ENCODE results near the gene FIG4.

The FIG4 gene

DNA sequence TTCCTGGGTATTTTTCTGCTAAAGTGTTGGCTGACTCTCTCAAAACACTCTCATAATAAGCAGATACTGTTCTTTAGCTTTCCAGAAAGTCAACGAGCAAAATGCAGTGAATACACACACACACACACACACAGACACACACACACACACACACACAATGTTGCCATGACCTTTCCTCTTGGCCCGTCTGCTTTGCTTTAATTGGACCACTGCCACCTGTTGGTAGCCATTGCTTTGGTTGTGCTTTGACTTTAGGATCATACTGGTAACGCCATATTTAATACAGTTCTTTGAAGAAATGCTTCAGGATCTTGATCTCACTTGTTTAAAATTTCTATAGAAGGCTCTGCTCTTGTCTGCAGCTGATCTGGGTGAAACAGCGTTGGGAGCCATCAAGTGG is 4.4 kb downstream of the FIG4 start:
- no peaks in the 10 kb centered on the region for H3K27me3 ChIP-seq (ENCODE audit: low read length)
- H3K27ac ChIP-seq (ENCODE audit: low read depth, low read length): no peak overlapping the region
- no peak overlapping the region for H3K4me2 ChIP-seq (ENCODE audit: low read depth, low read length, poor library complexity, severe bottlenecking)
- no peaks in the 10 kb centered on the region for H3K9me3 ChIP-seq (ENCODE audit: insufficient read depth, low read length)
- H2AFZ ChIP-seq (ENCODE audit: low read depth, low read length, severe bottlenecking): no peak overlapping the region
- no peak overlapping the region for H3K9ac ChIP-seq (ENCODE audit: low read length)
- H4K20me1 ChIP-seq (ENCODE audit: low read depth, low read length): no peaks in the 10 kb centered on the region
- no peaks in the 10 kb centered on the region for H3K36me3 ChIP-seq (ENCODE audit: low read length)
- TF ChIP-seq CTCF (IDR thresholded peaks at IDR 0.05; ENCODE audit: insufficient read depth, low read length, poor library complexity, severe bottlenecking) (no peak), EZH2phosphoT487 (conservative IDR thresholded peaks at IDR 0.05; ENCODE audit: low read length) (no peak)
- no peaks in the 10 kb centered on the region for H3K79me2 ChIP-seq (ENCODE audit: insufficient read depth, low read length)
- peaks cover 9% of the 10 kb centered on the region; the same call in 1 of the 2 replicates for H3F3A ChIP-seq (ENCODE audit: insufficient read depth)
- H3K4me3 ChIP-seq (ENCODE audit: insufficient read depth, low read length, poor library complexity, severe bottlenecking): no peak overlapping the region
- H3K9me2 ChIP-seq (replicated peaks; ENCODE audit: insufficient read depth, low read length): no peaks in the 10 kb centered on the region

- Histone ChIP-seq H3F3A (ENCODE audit: insufficient read depth) (peaks cover 9% of the 10 kb centered on the region; the same call in 1 of the 2 replicates), H4K20me1 (ENCODE audit: low read depth, low read length) (no peaks in the 10 kb centered on the region), H3K27ac (ENCODE audit: low read depth, low read length) (no peak overlapping the region), H2AFZ (ENCODE audit: low read depth, low read length, severe bottlenecking) (no peak overlapping the region), H3K79me2 (ENCODE audit: insufficient read depth, low read length) (no peaks in the 10 kb centered on the region), H3K4me3 (ENCODE audit: insufficient read depth, low read length, poor library complexity, severe bottlenecking) (no peak overlapping the region), H3K9me2 (replicated peaks; ENCODE audit: insufficient read depth, low read length) (no peaks in the 10 kb centered on the region), H3K9me3 (ENCODE audit: insufficient read depth, low read length) (no peaks in the 10 kb centered on the region), H3K36me3 (ENCODE audit: low read length) (no peaks in the 10 kb centered on the region), H3K27me3 (ENCODE audit: low read length) (no peaks in the 10 kb centered on the region), H3K4me2 (ENCODE audit: low read depth, low read length, poor library complexity, severe bottlenecking) (no peak overlapping the region), H3K9ac (ENCODE audit: low read length) (no peak overlapping the region)
- TF ChIP-seq EZH2phosphoT487 (conservative IDR thresholded peaks at IDR 0.05; ENCODE audit: low read length) (no peak), CTCF (IDR thresholded peaks at IDR 0.05; ENCODE audit: insufficient read depth, low read length, poor library complexity, severe bottlenecking) (no peak)
These were observed 5.3 kb downstream of the FIG4 start for GRCh38 chr6:109696355-109696754.

DNA sequence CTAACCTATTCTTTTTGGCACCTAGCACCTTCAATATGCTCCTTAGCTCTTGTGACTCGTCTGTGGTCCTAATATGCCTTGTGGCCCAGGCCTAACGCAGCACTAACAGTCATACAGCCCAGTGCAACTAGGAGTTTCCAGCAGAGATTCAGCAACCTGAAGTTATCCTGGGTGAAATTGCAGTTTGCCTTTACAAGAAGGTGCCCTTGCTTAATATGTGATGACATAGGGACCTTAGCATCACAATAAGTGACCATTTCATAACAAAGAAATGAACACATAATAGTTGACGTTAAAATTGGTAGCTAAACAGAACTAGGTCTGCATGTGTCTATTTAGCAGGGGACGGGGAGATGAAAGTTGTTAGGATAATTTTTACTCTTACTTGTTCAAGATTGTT is 10.1 kb downstream of the FIG4 start:
- Histone ChIP-seq H3K36me3 (ENCODE audit: low read length) (no peaks in the 10 kb centered on the region), H3K4me2 (ENCODE audit: low read depth, low read length, poor library complexity, severe bottlenecking) (no peak overlapping the region), H3F3A (ENCODE audit: insufficient read depth) (no peaks in the 10 kb centered on the region), H3K9me2 (replicated peaks; ENCODE audit: insufficient read depth, low read length) (no peaks in the 10 kb centered on the region), H3K9ac (ENCODE audit: low read length) (no peak overlapping the region), H3K9me3 (ENCODE audit: insufficient read depth, low read length) (no peaks in the 10 kb centered on the region), H3K79me2 (ENCODE audit: insufficient read depth, low read length) (no peaks in the 10 kb centered on the region), H4K20me1 (ENCODE audit: low read depth, low read length) (no peaks in the 10 kb centered on the region), H3K27me3 (ENCODE audit: low read length) (no peaks in the 10 kb centered on the region), H3K4me3 (ENCODE audit: insufficient read depth, low read length, poor library complexity, severe bottlenecking) (no peak overlapping the region), H3K27ac (ENCODE audit: low read depth, low read length) (no peak overlapping the region), H2AFZ (ENCODE audit: low read depth, low read length, severe bottlenecking) (no peak overlapping the region)
- TF ChIP-seq EZH2phosphoT487 (conservative IDR thresholded peaks at IDR 0.05; ENCODE audit: low read length) (no peak), CTCF (IDR thresholded peaks at IDR 0.05; ENCODE audit: insufficient read depth, low read length, poor library complexity, severe bottlenecking) (no peak)

Data from SU-DHL-6 (cell line).